Bronchial epithelial cell (primary cell): ENCODE measurements around the gene FNDC3B. TPM values are rescaled to one million over a fixed set of nuclear protein-coding genes. Genes with fewer than 3 reads are reported as not detected.

ENCODE experiments used
- DNase-seq: peaks from one replicate; pipeline ENCODE4 v3.0.0-alpha.2; 2010; ENCODE audit warnings: low read depth
- FAIRE-seq: peaks from 2 replicates; lab custom pipeline; 2011; peaks lifted over from hg19 to GRCh38; lab: Jason Lieb, UNC
- H3K27me3 ChIP-seq: 2 replicates; pipeline ENCODE4 v1.5.1; 2011; ENCODE audit warnings: low read length; ENCODE audit not compliant: control insufficient read depth, insufficient read depth
- H3K36me3 ChIP-seq: 2 replicates; pipeline ENCODE4 v1.5.1; 2011; ENCODE audit warnings: low read length; ENCODE audit not compliant: control insufficient read depth, insufficient read depth
- H3K4me3 ChIP-seq: 2 replicates; pipeline ENCODE4 v1.5.1; 2011; ENCODE audit warnings: mild to moderate bottlenecking, low read depth, low read length, control low read depth
- total RNA-seq: library from RNA; depleted of rRNA; stranded (reverse); fragments of >200 nt; gene quantifications from 2 replicates; pipeline ENCODE4 v1.2.1, GENCODE V29; 2014
- TF ChIP-seq, protein P1 (sequence below): IDR thresholded peaks from 2 replicates; pipeline ENCODE4 v1.5.1; 2011; ENCODE audit warnings: mild to moderate bottlenecking, moderate library complexity, low read length, control low read depth, inconsistent platforms; ENCODE audit not compliant: insufficient read depth, severe bottlenecking

Gene FNDC3B
- total RNA-seq, 1 donor from 2014 or later = 39.2 TPM

DNA sequence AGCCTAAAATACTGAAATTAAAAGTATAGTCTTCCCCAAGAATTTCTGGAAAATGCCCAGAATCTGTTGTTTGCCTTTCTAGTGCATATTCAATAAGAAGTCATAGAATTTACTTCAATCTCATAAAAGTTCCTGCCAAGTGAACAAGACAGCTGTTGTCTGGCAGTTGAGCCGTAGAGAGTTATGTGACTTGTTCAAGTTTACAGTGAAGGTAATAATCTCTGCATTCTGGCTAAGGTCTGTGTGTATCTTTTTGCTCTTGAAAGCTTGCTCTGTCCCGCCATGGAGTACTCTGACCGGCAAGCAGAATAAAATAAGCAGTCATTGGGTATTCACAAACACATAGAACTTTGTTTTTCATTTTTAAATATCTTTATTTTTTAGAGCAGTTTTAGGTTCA, 331.0 kb downstream of the FNDC3B start:
- no peak overlapping the region for H3K4me3 ChIP-seq
- H3K27me3 ChIP-seq = no peaks in the 10 kb centered on the region
- TF ChIP-seq, protein P1, sequence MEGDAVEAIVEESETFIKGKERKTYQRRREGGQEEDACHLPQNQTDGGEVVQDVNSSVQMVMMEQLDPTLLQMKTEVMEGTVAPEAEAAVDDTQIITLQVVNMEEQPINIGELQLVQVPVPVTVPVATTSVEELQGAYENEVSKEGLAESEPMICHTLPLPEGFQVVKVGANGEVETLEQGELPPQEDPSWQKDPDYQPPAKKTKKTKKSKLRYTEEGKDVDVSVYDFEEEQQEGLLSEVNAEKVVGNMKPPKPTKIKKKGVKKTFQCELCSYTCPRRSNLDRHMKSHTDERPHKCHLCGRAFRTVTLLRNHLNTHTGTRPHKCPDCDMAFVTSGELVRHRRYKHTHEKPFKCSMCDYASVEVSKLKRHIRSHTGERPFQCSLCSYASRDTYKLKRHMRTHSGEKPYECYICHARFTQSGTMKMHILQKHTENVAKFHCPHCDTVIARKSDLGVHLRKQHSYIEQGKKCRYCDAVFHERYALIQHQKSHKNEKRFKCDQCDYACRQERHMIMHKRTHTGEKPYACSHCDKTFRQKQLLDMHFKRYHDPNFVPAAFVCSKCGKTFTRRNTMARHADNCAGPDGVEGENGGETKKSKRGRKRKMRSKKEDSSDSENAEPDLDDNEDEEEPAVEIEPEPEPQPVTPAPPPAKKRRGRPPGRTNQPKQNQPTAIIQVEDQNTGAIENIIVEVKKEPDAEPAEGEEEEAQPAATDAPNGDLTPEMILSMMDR = no peak
- DNase-seq (no peak), FAIRE-seq (no peak)
- H3K36me3 ChIP-seq = peaks cover 12% of the 10 kb centered on the region

DNA sequence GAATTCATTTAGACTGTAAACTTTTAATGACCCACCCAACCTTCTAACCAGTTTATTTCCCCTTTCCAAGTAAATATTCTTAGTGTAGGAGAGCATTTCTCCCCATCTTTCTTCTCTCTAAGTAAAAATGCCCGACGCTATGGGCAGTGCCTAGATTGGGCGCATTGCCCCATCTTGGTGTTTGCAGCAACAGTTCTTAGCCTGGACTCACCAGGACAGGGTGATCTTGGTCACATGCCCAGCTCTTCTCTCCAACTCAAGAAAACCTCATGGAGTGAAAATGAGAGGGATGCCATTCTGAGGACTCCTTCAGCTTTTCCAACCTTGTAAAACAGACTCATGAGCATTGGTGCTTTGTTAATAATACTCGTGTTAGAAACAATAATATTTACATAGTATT, 332.2 kb downstream of the FNDC3B start:
- FAIRE-seq = no peak

DNA sequence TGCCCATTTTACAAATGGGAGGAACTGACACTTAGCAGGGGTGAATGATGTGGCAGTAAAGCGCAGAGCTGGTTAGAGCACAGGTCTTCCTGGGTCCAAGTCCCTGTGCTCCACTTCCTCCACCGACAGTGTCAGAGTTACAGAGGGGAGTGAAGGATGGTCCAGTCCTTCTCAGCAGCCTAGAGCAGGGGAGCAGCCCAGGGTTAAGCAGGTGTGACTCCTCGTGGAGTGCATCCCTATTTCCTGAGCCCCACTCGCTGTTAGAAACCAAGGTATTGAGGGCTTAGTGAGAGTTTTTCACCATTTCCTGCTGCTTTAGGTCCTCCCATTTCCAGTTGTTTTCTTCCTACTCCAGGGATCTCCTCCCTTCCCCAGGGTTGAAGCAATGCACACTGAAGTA, 333.5 kb downstream of the FNDC3B start:
- H3K4me3 ChIP-seq = no peak overlapping the region
- peaks cover 9% of the 10 kb centered on the region for H3K36me3 ChIP-seq
- DNase-seq (no peak), FAIRE-seq (no peak)
- TF ChIP-seq, protein P1 = no peak
- no peaks in the 10 kb centered on the region for H3K27me3 ChIP-seq

More for the DNA sequence above, 332.2 kb downstream of the FNDC3B start:
- TF ChIP-seq, protein P1 = no peak
- no peak overlapping the region for H3K4me3 ChIP-seq
- DNase-seq = no peak
- H3K27me3 ChIP-seq = no peaks in the 10 kb centered on the region
- peaks cover 14% of the 10 kb centered on the region for H3K36me3 ChIP-seq

DNA sequence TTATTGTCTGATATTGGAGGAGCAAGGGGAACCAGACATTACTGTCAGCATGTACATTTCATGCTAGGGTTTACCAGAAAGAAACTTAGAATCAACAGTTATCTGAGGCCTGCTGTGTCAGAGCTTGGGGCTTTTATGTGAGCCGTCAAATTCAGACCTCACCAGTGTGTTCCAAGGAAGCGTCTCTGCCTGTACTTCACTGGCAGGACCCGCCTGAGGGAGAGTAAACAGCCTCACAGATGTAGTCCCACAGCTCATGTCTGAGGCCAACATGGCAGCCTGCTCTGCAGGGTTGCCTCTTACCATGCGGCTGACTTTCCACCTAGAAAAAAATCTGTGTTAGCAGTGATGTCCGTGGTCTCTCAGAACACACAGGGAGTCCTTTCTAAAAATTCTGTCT, 334.5 kb downstream of the FNDC3B start:
- FAIRE-seq = no peak
- DNase-seq = no peak
- Histone ChIP-seq H3K36me3 (peaks cover 10% of the 10 kb centered on the region), H3K4me3 (no peak overlapping the region), H3K27me3 (no peaks in the 10 kb centered on the region)
- TF ChIP-seq, protein P1 = no peak

DNA sequence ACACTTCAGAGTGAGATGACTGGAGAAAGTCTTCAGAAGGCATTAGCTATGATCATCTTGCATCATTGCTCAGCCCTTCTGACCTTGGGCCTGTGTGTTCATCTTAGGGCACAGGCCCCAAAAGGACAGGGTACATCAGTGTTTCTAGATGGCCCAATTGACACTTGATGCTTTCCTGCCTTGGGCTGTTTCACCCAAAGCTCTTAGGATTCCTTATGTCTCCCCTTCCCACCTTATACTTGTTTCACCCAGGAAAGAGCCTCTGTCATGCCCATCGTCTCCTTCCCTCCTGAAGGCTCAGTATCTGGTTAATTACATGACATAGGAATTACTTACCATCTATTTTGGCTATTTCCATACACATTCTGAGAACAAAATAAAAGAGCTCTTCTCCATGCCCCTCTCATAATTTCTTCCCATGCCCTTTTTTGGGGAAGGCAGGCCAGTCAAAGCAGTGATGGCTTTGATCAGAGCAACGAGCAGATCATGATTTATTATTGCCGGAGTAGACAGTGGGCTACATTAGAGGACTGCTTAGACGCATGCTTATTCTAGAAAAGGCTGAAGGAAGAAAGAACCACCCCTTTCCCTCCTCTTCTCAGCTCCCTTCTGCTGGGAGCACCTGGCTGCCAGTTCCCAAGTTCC, 335.9 kb downstream of the FNDC3B start:
- DNase-seq = no peak
- Histone ChIP-seq H3K4me3 (no peak overlapping the region), H3K36me3 (peaks cover 10% of the 10 kb centered on the region), H3K27me3 (no peaks in the 10 kb centered on the region)
- TF ChIP-seq, protein P1 = no peak
- no peak for FAIRE-seq

DNA sequence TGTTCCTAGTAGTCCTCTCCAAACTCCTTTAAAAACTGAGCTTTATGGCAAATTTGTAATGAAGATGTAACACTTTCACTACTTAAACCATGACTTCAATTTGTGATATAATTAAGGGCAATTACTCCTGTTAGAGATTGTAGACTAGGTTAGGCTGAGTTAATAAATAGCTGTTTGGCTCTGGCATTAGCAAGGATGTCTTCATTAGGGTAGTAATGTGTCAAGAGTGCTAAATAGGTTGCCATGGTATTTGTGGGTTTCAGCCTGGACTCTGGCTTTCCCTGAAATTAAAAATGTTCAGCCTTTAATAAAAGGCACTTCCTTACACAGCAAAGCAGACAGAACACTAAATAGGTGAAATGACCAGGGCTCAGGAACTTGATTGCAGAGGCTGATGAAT, 337.0 kb downstream of the FNDC3B start:
- TF ChIP-seq, protein P1 = no peak
- DNase-seq (no peak), FAIRE-seq (no peak)
- no peaks in the 10 kb centered on the region for H3K27me3 ChIP-seq
- peaks cover 11% of the 10 kb centered on the region for H3K36me3 ChIP-seq
- H3K4me3 ChIP-seq = no peak overlapping the region
